Activated T-cell treated with anti-CD3 and anti-CD28 coated beads, Interleukin-2, amount 50 U/mL, for 4 hours (primary cell): ENCODE data around the gene CTNNBIP1. TPM values are rescaled to one million over a fixed set of nuclear protein-coding genes. Genes with fewer than 3 reads are reported as not detected.
A peak's percentile ranks its signal among the peaks of the same experiment; 100 is the strongest.
"Not testable (repeated sequence)": the region's sequence is repeated elsewhere in the genome, so short reads cannot be mapped to it uniquely, and the experiment has no call there.

Source experiments
- ATAC-seq, 2 donors: fragments of 200-7000 bp; cut with Tn5 transposase; one replicate each; pipeline ENCODE4 v1.10.0; 2021
- DNase-seq: peaks from one replicate; pipeline ENCODE4 v3.0.0-alpha.2; 2020
- H3K27me3 Mint-ChIP-seq: one replicate; pipeline ENCODE4 v1.8.0; 2021; ENCODE audit warnings: low read depth, mixed read lengths
- H3K36me3 Mint-ChIP-seq: one replicate; pipeline ENCODE4 v1.8.0; 2022; ENCODE audit warnings: mixed read lengths; ENCODE audit not compliant: insufficient read depth
- H3K4me1 Mint-ChIP-seq: one replicate; pipeline ENCODE4 v1.8.0; 2021; ENCODE audit warnings: low read depth, mixed read lengths
- H3K4me3 Mint-ChIP-seq: one replicate; pipeline ENCODE4 v1.8.0; 2021; ENCODE audit warnings: mild to moderate bottlenecking, moderate library complexity, mixed read lengths
- H3K9me3 Mint-ChIP-seq: one replicate; pipeline ENCODE4 v1.8.0; 2021; ENCODE audit warnings: mixed read lengths
- total RNA-seq, 3 donors: library from RNA; stranded (reverse); gene quantifications; one replicate each; pipeline ENCODE4 v1.2.1, GENCODE V29; 2021

The CTNNBIP1 gene
- 1 to 10 TPM; 4.2 to 5.2 (median 4.7) TPM for total RNA-seq

- peak; percentile 83 to 88 for ATAC-seq
Observed at GRCh38 chr1:9910076-9910422, at the start of gene CTNNBIP1. Gene CTNNBIP1 (minus strand): TSS chr1:9910269. CDS start chr1:9872064, 38,205 bp downstream.

GRCh38 chr1:9957726-9958125, 47.7 kb upstream of the CTNNBIP1 start:
- H3K4me3 Mint-ChIP-seq: no peak overlapping the region
- H3K9me3 Mint-ChIP-seq: no peaks in the 10 kb centered on the region
- ATAC-seq: no peak
- no peaks in the 10 kb centered on the region for H3K27me3 Mint-ChIP-seq
- H3K36me3 Mint-ChIP-seq: no peaks in the 10 kb centered on the region
- no peak for DNase-seq
- no peaks in the 10 kb centered on the region for H3K4me1 Mint-ChIP-seq

More at GRCh38 chr1:9910076-9910422, at the start of gene CTNNBIP1:
- Mint-ChIP-seq H3K36me3 (no peaks in the 10 kb centered on the region), H3K27me3 (no peaks in the 10 kb centered on the region), H3K9me3 (no peaks in the 10 kb centered on the region), H3K4me1 (peaks cover 31% of the 10 kb centered on the region), H3K4me3 (peak within 1 kb of the TSS; percentile 93)
- DNase-seq: no peak

- DNase-seq (no peak), ATAC-seq (no peak)
- Mint-ChIP-seq H3K9me3 (no peaks in the 10 kb centered on the region), H3K4me3 (no peak overlapping the region), H3K27me3 (no peaks in the 10 kb centered on the region), H3K36me3 (peaks cover 10% of the 10 kb centered on the region), H3K4me1 (peaks cover 27% of the 10 kb centered on the region)
Observed at GRCh38 chr1:9946315-9946714, 36.2 kb upstream of the CTNNBIP1 start.

- DNase-seq (peak; percentile 83), ATAC-seq (peak; percentile 98)
- H3K27me3 Mint-ChIP-seq: no peaks in the 10 kb centered on the region
- peak within 1 kb of the TSS; percentile 99 for H3K4me3 Mint-ChIP-seq
- H3K36me3 Mint-ChIP-seq: peaks cover 15% of the 10 kb centered on the region
- no peaks in the 10 kb centered on the region for H3K9me3 Mint-ChIP-seq
- peaks cover 20% of the 10 kb centered on the region for H3K4me1 Mint-ChIP-seq
Observed at GRCh38 chr1:9942939-9943788, 33.1 kb upstream of the CTNNBIP1 start, which contains the start of the genes LZIC and NMNAT1. Gene LZIC (minus strand): TSS chr1:9943391. CDS start chr1:9936619, 6,772 bp downstream. Gene NMNAT1 (plus strand): TSS chr1:9943475. CDS start chr1:9972074, 28,599 bp downstream.

GRCh38 chr1:9942399-9942938, 32.4 kb upstream of the CTNNBIP1 start:
- H3K27me3 Mint-ChIP-seq: no peaks in the 10 kb centered on the region

GRCh38 chr1:9929431-9930385, 19.6 kb upstream of the CTNNBIP1 start:
- no peak for DNase-seq
- Mint-ChIP-seq H3K9me3 (no peaks in the 10 kb centered on the region), H3K4me1 (no peaks in the 10 kb centered on the region), H3K4me3 (no peak overlapping the region), H3K27me3 (no peaks in the 10 kb centered on the region), H3K36me3 (peaks cover 19% of the 10 kb centered on the region)
- ATAC-seq: no peak

More at GRCh38 chr1:9942399-9942938, 32.4 kb upstream of the CTNNBIP1 start:
- peak; percentile 38 to 46 for ATAC-seq
- no peak for DNase-seq
- H3K36me3 Mint-ChIP-seq: peaks cover 13% of the 10 kb centered on the region
- H3K9me3 Mint-ChIP-seq: no peaks in the 10 kb centered on the region
- H3K4me3 Mint-ChIP-seq: peak overlapping the region; percentile 99
- H3K4me1 Mint-ChIP-seq: peaks cover 20% of the 10 kb centered on the region

- no peaks in the 10 kb centered on the region for H3K27me3 Mint-ChIP-seq
- H3K4me1 Mint-ChIP-seq: no peaks in the 10 kb centered on the region
- H3K36me3 Mint-ChIP-seq: peaks cover 10% of the 10 kb centered on the region
- no peaks in the 10 kb centered on the region for H3K9me3 Mint-ChIP-seq
- H3K4me3 Mint-ChIP-seq: no peak overlapping the region
- ATAC-seq: no peak
- DNase-seq: no peak
Observed at GRCh38 chr1:9927259-9927658, 17.2 kb upstream of the CTNNBIP1 start.

GRCh38 chr1:9922342-9922741, 12.3 kb upstream of the CTNNBIP1 start:
- no peak overlapping the region for H3K4me3 Mint-ChIP-seq
- H3K9me3 Mint-ChIP-seq: no peaks in the 10 kb centered on the region
- H3K27me3 Mint-ChIP-seq: no peaks in the 10 kb centered on the region
- no peaks in the 10 kb centered on the region for H3K36me3 Mint-ChIP-seq
- DNase-seq (no peak), ATAC-seq (no peak)
- no peaks in the 10 kb centered on the region for H3K4me1 Mint-ChIP-seq

- ATAC-seq (no peak), DNase-seq (no peak)
- no peaks in the 10 kb centered on the region for H3K36me3 Mint-ChIP-seq
- H3K27me3 Mint-ChIP-seq: no peaks in the 10 kb centered on the region
- no peaks in the 10 kb centered on the region for H3K4me1 Mint-ChIP-seq
- H3K9me3 Mint-ChIP-seq: no peaks in the 10 kb centered on the region
- no peak overlapping the region for H3K4me3 Mint-ChIP-seq
Observed at GRCh38 chr1:9920606-9921005, 10.5 kb upstream of the CTNNBIP1 start.

GRCh38 chr1:9917901-9918300, 7.8 kb upstream of the CTNNBIP1 start:
- Mint-ChIP-seq H3K9me3 (no peaks in the 10 kb centered on the region), H3K4me1 (no peaks in the 10 kb centered on the region), H3K36me3 (no peaks in the 10 kb centered on the region), H3K4me3 (no peak overlapping the region), H3K27me3 (no peaks in the 10 kb centered on the region)
- DNase-seq: no peak
- no peak for ATAC-seq

- not testable (repeated sequence) for H3K27me3 Mint-ChIP-seq, H3K36me3 Mint-ChIP-seq, H3K4me1 Mint-ChIP-seq, H3K4me3 Mint-ChIP-seq, H3K9me3 Mint-ChIP-seq, DNase-seq, ATAC-seq
Observed at GRCh38 chr1:9917495-9917894, 7.4 kb upstream of the CTNNBIP1 start.

- Mint-ChIP-seq H3K36me3 (no peaks in the 10 kb centered on the region), H3K27me3 (no peaks in the 10 kb centered on the region)
Observed at GRCh38 chr1:9916452-9916851, 6.4 kb upstream of the CTNNBIP1 start.

GRCh38 chr1:9914610-9914937, 4.5 kb upstream of the CTNNBIP1 start:
- peaks cover 13% of the 10 kb centered on the region for H3K4me1 Mint-ChIP-seq
- no peak overlapping the region for H3K4me3 Mint-ChIP-seq
- no peaks in the 10 kb centered on the region for H3K27me3 Mint-ChIP-seq
- no peaks in the 10 kb centered on the region for H3K9me3 Mint-ChIP-seq
- no peaks in the 10 kb centered on the region for H3K36me3 Mint-ChIP-seq
- ATAC-seq: no peak
- DNase-seq: no peak

More at GRCh38 chr1:9916452-9916851, 6.4 kb upstream of the CTNNBIP1 start:
- Mint-ChIP-seq H3K4me3 (no peak overlapping the region), H3K4me1 (peaks cover 5% of the 10 kb centered on the region), H3K9me3 (no peaks in the 10 kb centered on the region)
- no peak for DNase-seq
- ATAC-seq: no peak

GRCh38 chr1:9912264-9912936, 2.3 kb upstream of the CTNNBIP1 start:
- H3K4me1 Mint-ChIP-seq: peaks cover 28% of the 10 kb centered on the region
- no peaks in the 10 kb centered on the region for H3K9me3 Mint-ChIP-seq
- DNase-seq (no peak), ATAC-seq (no peak)
- H3K36me3 Mint-ChIP-seq: no peaks in the 10 kb centered on the region
- H3K4me3 Mint-ChIP-seq: peak overlapping the region; percentile 51
- H3K27me3 Mint-ChIP-seq: no peaks in the 10 kb centered on the region
